Measurements from ENCODE around the gene FILIP1L.

DNA sequence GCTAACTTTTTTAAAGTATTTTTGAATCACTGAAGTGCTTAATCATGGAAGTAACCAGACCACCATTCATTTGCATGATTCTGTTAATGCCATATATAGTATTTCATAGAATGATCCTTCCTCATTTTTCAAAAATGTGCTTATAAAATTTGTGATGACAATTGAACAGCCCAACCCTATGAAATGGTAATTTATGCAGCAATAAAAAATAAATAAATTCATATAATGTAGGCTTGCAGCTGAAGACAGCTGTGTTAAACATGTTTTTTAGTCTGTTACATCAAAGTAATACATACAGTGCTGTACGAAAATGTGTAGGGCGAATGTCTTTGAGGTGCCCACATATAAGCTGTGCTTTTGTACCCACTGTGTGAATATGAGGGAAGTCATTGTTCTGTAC is 131.7 kb downstream of the FILIP1L start:
- TF ChIP-seq, protein P1, sequence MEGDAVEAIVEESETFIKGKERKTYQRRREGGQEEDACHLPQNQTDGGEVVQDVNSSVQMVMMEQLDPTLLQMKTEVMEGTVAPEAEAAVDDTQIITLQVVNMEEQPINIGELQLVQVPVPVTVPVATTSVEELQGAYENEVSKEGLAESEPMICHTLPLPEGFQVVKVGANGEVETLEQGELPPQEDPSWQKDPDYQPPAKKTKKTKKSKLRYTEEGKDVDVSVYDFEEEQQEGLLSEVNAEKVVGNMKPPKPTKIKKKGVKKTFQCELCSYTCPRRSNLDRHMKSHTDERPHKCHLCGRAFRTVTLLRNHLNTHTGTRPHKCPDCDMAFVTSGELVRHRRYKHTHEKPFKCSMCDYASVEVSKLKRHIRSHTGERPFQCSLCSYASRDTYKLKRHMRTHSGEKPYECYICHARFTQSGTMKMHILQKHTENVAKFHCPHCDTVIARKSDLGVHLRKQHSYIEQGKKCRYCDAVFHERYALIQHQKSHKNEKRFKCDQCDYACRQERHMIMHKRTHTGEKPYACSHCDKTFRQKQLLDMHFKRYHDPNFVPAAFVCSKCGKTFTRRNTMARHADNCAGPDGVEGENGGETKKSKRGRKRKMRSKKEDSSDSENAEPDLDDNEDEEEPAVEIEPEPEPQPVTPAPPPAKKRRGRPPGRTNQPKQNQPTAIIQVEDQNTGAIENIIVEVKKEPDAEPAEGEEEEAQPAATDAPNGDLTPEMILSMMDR (conservative IDR thresholded peaks at IDR 0.05; ENCODE audit: low read length), result no peak
- TF ChIP-seq EZH2phosphoT487 (IDR thresholded peaks at IDR 0.05; ENCODE audit: borderline replicate concordance), result no peak

Data from Loucy (cell line).